H9 (cell line): ENCODE data around the gene ZNF668. TPM values are rescaled to one million over a fixed set of nuclear protein-coding genes. Genes with fewer than 3 reads are reported as not detected.

Experiments used
- DNase-seq: peaks from one replicate; pipeline ENCODE4 v3.0.0-alpha.2; 2017
- H2AFZ ChIP-seq: one replicate; pipeline ENCODE4 v1.6.1; 2013; ENCODE audit warnings: mild to moderate bottlenecking, low read length, control low read depth, moderate library complexity
- H2AK5ac ChIP-seq: 2 replicates; pipeline ENCODE4 v1.6.1; 2013; ENCODE audit warnings: low read length, control low read depth, mixed read lengths; ENCODE audit not compliant: insufficient read length
- H2BK120ac ChIP-seq: one replicate; pipeline ENCODE4 v1.6.1; 2013; ENCODE audit warnings: low read depth, mild to moderate bottlenecking, low read length, control low read depth, inconsistent platforms; ENCODE audit not compliant: poor library complexity, severe bottlenecking
- H2BK12ac ChIP-seq: 2 replicates; pipeline ENCODE4 v1.6.1; 2013; ENCODE audit warnings: low read length, control low read depth, mixed read lengths, low read depth; ENCODE audit not compliant: insufficient read length
- H2BK15ac ChIP-seq: 2 replicates; pipeline ENCODE4 v1.6.1; 2013; ENCODE audit warnings: low read depth, low read length, control low read depth
- H2BK20ac ChIP-seq: one replicate; pipeline ENCODE4 v1.6.1; 2013; ENCODE audit warnings: low read depth, mild to moderate bottlenecking, low read length, control low read depth, inconsistent platforms; ENCODE audit not compliant: poor library complexity, severe bottlenecking
- H2BK5ac ChIP-seq: 2 replicates; pipeline ENCODE4 v1.6.1; 2013; ENCODE audit warnings: low read length, control low read depth, mixed read lengths; ENCODE audit not compliant: insufficient read length
- H3K14ac ChIP-seq: 2 replicates; pipeline ENCODE4 v1.6.1; 2013; ENCODE audit warnings: low read length, control low read depth; ENCODE audit not compliant: insufficient read depth
- H3K18ac ChIP-seq: 2 replicates; pipeline ENCODE4 v1.6.1; 2013; ENCODE audit warnings: low read depth, mild to moderate bottlenecking, mixed read lengths, low read length, control low read depth; ENCODE audit not compliant: insufficient read length
- H3K23ac ChIP-seq: 2 replicates; pipeline ENCODE4 v1.6.1; 2013; ENCODE audit warnings: low read length, control low read depth, mixed read lengths, low read depth; ENCODE audit not compliant: insufficient read length
- H3K23me2 ChIP-seq: 2 replicates; pipeline ENCODE4 v1.6.1; 2013; ENCODE audit warnings: low read depth, mild to moderate bottlenecking, mixed read lengths, low read length, control low read depth; ENCODE audit not compliant: insufficient read length, poor library complexity, severe bottlenecking
- H3K27ac ChIP-seq: 2 replicates; pipeline ENCODE4 v1.5.1; 2013; ENCODE audit warnings: low read length, control low read depth, mixed read lengths, low read depth; ENCODE audit not compliant: insufficient read length
- H3K27me3 ChIP-seq: 2 replicates; pipeline ENCODE4 v1.6.1; 2013; ENCODE audit warnings: low read length, control low read depth, inconsistent platforms; ENCODE audit not compliant: insufficient read depth
- H3K4ac ChIP-seq: 2 replicates; pipeline ENCODE4 v1.6.1; 2013; ENCODE audit warnings: low read depth, mild to moderate bottlenecking, control low read depth, inconsistent platforms, low read length, moderate library complexity
- H3K4me1 ChIP-seq: 2 replicates; pipeline ENCODE4 v1.6.1; 2013; ENCODE audit warnings: low read length, control low read depth, inconsistent platforms; ENCODE audit not compliant: insufficient read depth
- H3K4me2 ChIP-seq: 2 replicates; pipeline ENCODE4 v1.6.1; 2013; ENCODE audit warnings: low read length, control low read depth, mixed read lengths; ENCODE audit not compliant: insufficient read length, insufficient read depth
- H3K56ac ChIP-seq: 2 replicates; pipeline ENCODE4 v1.6.1; 2013; ENCODE audit warnings: low read depth, mild to moderate bottlenecking, mixed read lengths, low read length, control low read depth; ENCODE audit not compliant: insufficient read length
- H3K79me1 ChIP-seq: 2 replicates; pipeline ENCODE4 v1.6.1; 2013; ENCODE audit warnings: low read depth, mild to moderate bottlenecking, moderate library complexity, low read length, control low read depth, inconsistent platforms; ENCODE audit not compliant: insufficient read depth, poor library complexity, severe bottlenecking
- H3K79me2 ChIP-seq: 2 replicates; pipeline ENCODE4 v1.6.1; 2013; ENCODE audit warnings: low read length, control low read depth, inconsistent platforms; ENCODE audit not compliant: insufficient read depth
- H3K9ac ChIP-seq: 2 replicates; pipeline ENCODE4 v1.6.1; 2013; ENCODE audit warnings: low read length, control low read depth, mixed read lengths; ENCODE audit not compliant: insufficient read length; ENCODE audit errors: extremely low read depth
- H3K9me3 ChIP-seq: one replicate; pipeline ENCODE4 v1.6.1; 2013; ENCODE audit warnings: low read depth, low read length, inconsistent platforms; ENCODE audit not compliant: control insufficient read depth
- H3T11ph ChIP-seq: one replicate; pipeline ENCODE4 v1.6.1; 2013; ENCODE audit warnings: mild to moderate bottlenecking, low read length, control low read depth, inconsistent platforms
- H4K20me1 ChIP-seq: one replicate; pipeline ENCODE4 v1.6.1; 2013; ENCODE audit not compliant: control insufficient read depth, insufficient read length, insufficient read depth
- H4K5ac ChIP-seq: 2 replicates; pipeline ENCODE4 v1.6.1; 2013; ENCODE audit warnings: low read depth, mild to moderate bottlenecking, mixed read lengths, low read length, control low read depth; ENCODE audit not compliant: insufficient read length
- H4K8ac ChIP-seq: replicated peaks from 2 replicates; pipeline ENCODE4 v1.6.1; 2013; ENCODE audit warnings: low read length, control low read depth, mixed read lengths, low read depth; ENCODE audit not compliant: insufficient read length
- H4K91ac ChIP-seq: 2 replicates; pipeline ENCODE4 v1.6.1; 2013; ENCODE audit warnings: low read depth, mild to moderate bottlenecking, moderate library complexity, mixed read lengths, low read length, control low read depth; ENCODE audit not compliant: insufficient read length
- H3K27ac Mint-ChIP-seq, 3 experiments: 2 replicates in 2 of 3; 3 replicates in 1 of 3; pipeline ENCODE4 v1.8.0; 2020 to 2021; ENCODE audit warnings: mixed read lengths in 3 of 3, mild to moderate bottlenecking in 1 of 3, moderate library complexity in 1 of 3
- H3K27me3 Mint-ChIP-seq: 2 replicates; pipeline ENCODE4 v1.8.0; 2021; ENCODE audit warnings: low read depth, mild to moderate bottlenecking, moderate library complexity, mixed read lengths
- H3K36me3 Mint-ChIP-seq, 3 experiments: 2 replicates in 2 of 3; 3 replicates in 1 of 3; pipeline ENCODE4 v1.8.0; 2020 to 2021; ENCODE audit warnings: low read depth in 3 of 3, mixed read lengths in 3 of 3; ENCODE audit not compliant: insufficient read depth in 1 of 3
- H3K4me1 Mint-ChIP-seq, 2 experiments: 2 replicates each; pipeline ENCODE4 v1.8.0; 2020; ENCODE audit warnings: mixed read lengths in 2 of 2
- H3K4me3 Mint-ChIP-seq, 2 experiments: 2 replicates in 1 of 2; 3 replicates in 1 of 2; pipeline ENCODE4 v1.8.0; 2020 to 2021; ENCODE audit warnings: mild to moderate bottlenecking in 2 of 2, mixed read lengths in 2 of 2, moderate library complexity in 1 of 2
- H3K9me3 Mint-ChIP-seq, 2 experiments: 2 replicates in 1 of 2; 3 replicates in 1 of 2; pipeline ENCODE4 v1.8.0; 2020; ENCODE audit warnings: mild to moderate bottlenecking in 2 of 2, mixed read lengths in 2 of 2, moderate library complexity in 1 of 2
- CTCF ChIP-seq: fragments of 200-600 bp; sonication (generic); conservative IDR thresholded peaks from 3 replicates; pipeline ENCODE4 v1.8.0; 2021; ENCODE audit warnings: antibody characterized with exemption, mild to moderate bottlenecking
- WGBS: extraction: QIAGEN DNeasy Blood & Tissue Kit; methylation state at CpG from one replicate; pipeline ENCODE4 v1.1.7; 2013; ENCODE audit warnings: missing lambda C conversion rate, low lambda C conversion rate, mixed read lengths; ENCODE audit not compliant: insufficient read length; ENCODE audit errors: extremely low coverage; 5-methylcytosine and 5-hydroxymethylcytosine counted together
- total RNA-seq: library from RNA; stranded (reverse); gene quantifications from 2 replicates; pipeline ENCODE4 v1.2.1, GENCODE V29; 2021

Gene ZNF668
- total RNA-seq, 1 experiment from 2014 or later: 18.6 TPM

- Histone ChIP-seq H2BK5ac (no peak overlapping the region), H3K9ac (peak overlapping the region; percentile 63), H3K9me3 (no peaks in the 10 kb centered on the region), H3K4ac (no peak overlapping the region), H3T11ph (no peak overlapping the region), H3K27me3 (no peaks in the 10 kb centered on the region), H2BK20ac (no peak overlapping the region), H2AFZ (no peak overlapping the region), H3K23me2 (no peaks in the 10 kb centered on the region), H3K79me1 (peaks cover 5% of the 10 kb centered on the region), H3K23ac (no peak overlapping the region), H2AK5ac (no peak overlapping the region), H2BK15ac (no peak overlapping the region), H3K14ac (no peak overlapping the region), H3K56ac (no peak overlapping the region), H3K4me1 (0 out of 2 replicates have a peak, but pooled peaks cover 2% of the 10 kb centered on the region), H3K4me2 (peak overlapping the region; percentile 96), H4K5ac (no peak overlapping the region), H4K91ac (no peak overlapping the region), H4K8ac (no peak overlapping the region), H2BK12ac (no peak overlapping the region), H3K27ac (no peak overlapping the region), H3K79me2 (peaks cover 5% of the 10 kb centered on the region; the same call in 1 of the 2 replicates), H4K20me1 (no peaks in the 10 kb centered on the region), H3K18ac (no peak overlapping the region), H2BK120ac (no peak overlapping the region)
- Mint-ChIP-seq H3K4me3 (peak overlapping the region; percentile 89 to 90), H3K9me3 (no peaks in the 10 kb centered on the region; a peak in 1 of 5 replicates), H3K4me1 (peaks cover 10 to 11% of the 10 kb centered on the region in 2 experiments), H3K36me3 (peaks cover 28 to 43% (median 36%) of the 10 kb centered on the region in 3 experiments), H3K27ac (peak overlapping the region; percentile 59 to 95 (median 70)), H3K27me3 (no peaks in the 10 kb centered on the region)
- no peak for DNase-seq
- no peak for TF ChIP-seq CTCF
- no CpG with 5 or more reads among the region's 9 CpGs for WGBS
Measured at GRCh38 chr16:31118223-31119155, 44.4 kb upstream of the ZNF668 start.
